HCT116 (cell line): Measurements from ENCODE around the gene MATCAP1. TPM values are rescaled to one million over a fixed set of nuclear protein-coding genes. Genes with fewer than 3 reads are reported as not detected.

Experiments
- ATAC-seq: fragments of 200-7000 bp; cut with Tn5 transposase; 2 replicates; pipeline ENCODE4 v1.9.1; 2020; ENCODE audit warnings: mild to moderate bottlenecking, moderate library complexity
- BruUV-seq: library from RNA; stranded (reverse); fragments of 400-500 nt; replicated peaks from 2 replicates; lab custom pipeline; 2021; lab: Mats Ljungman, UMichigan
- CTCF ChIA-PET: fragments of 300-600 bp; sonication (Branson Sonifier 250); formaldehyde crosslinking; loops from one replicate; lab custom pipeline; 2021; ENCODE audit warnings: antibody characterized with exemption; lab: Charles Lee
- POLR2A ChIA-PET: fragments of 300-600, 350-600 bp; sonication (Branson Sonifier 250); formaldehyde crosslinking; loops from one replicate; lab custom pipeline; 2021; ENCODE audit warnings: antibody characterized with exemption; lab: Charles Lee
- RAD21 ChIA-PET, 2 experiments: fragments of 300-600 bp; sonication (Branson Sonifier 250); formaldehyde crosslinking; loops; one replicate each; lab custom pipeline; 2023; ENCODE audit warnings: low total read pairs in 2 of 2; ENCODE audit not compliant: uncharacterized antibody in 2 of 2, unreplicated experiment in 2 of 2, low non-redundant PET in 1 of 2; lab: Charles Lee
- DNase-seq: peaks from one replicate; pipeline ENCODE4 v3.0.0-alpha.2; 2010; ENCODE audit warnings: low read depth, low spot score
- H2AFZ ChIP-seq: fragments of 200-600 bp; shearing (Covaris generic), sonication (generic); 2 replicates; pipeline ENCODE4 v1.6.1; 2017; ENCODE audit warnings: low read depth, mixed run types, mixed read lengths, antibody characterized with exemption, low read length; ENCODE audit not compliant: poor library complexity, severe bottlenecking
- H3K27ac ChIP-seq: 2 replicates; pipeline ENCODE4 v1.5.1; 2012; ENCODE audit warnings: low read depth, low read length
- H3K27me3 ChIP-seq: fragments of 200-600 bp; sonication (generic); 2 replicates; pipeline ENCODE4 v1.6.1; 2016; ENCODE audit warnings: mixed run types, low read length, mixed read lengths; ENCODE audit not compliant: insufficient read depth
- H3K36me3 ChIP-seq, 2 experiments: fragments of 200-500 bp in 1 of 2; fragments of 200-600 bp in 1 of 2; sonication (Bioruptor generic) in 1 of 2; sonication (generic) in 1 of 2; 2 replicates each; pipeline versions ENCODE4 v1.5.1 to v1.6.1; 2014 to 2016; ENCODE audit warnings: low read length in 2 of 2, inconsistent platforms in 1 of 2, mixed read lengths in 1 of 2, mixed run types in 1 of 2; ENCODE audit not compliant: insufficient read depth in 2 of 2, control insufficient read depth in 1 of 2
- H3K4me1 ChIP-seq, 2 experiments: fragments of 200-600 bp in 1 of 2; sonication (generic) in 1 of 2; 2 replicates each; pipeline versions ENCODE4 v1.5.1 to v1.6.1; 2012 to 2017; ENCODE audit warnings: low read length in 2 of 2, inconsistent platforms in 1 of 2, mild to moderate bottlenecking in 1 of 2, mixed read lengths in 1 of 2, mixed run types in 1 of 2, moderate library complexity in 1 of 2; ENCODE audit not compliant: insufficient read depth in 2 of 2, control insufficient read depth in 1 of 2
- H3K4me2 ChIP-seq: fragments of 200-600 bp; sonication (generic); 2 replicates; pipeline ENCODE4 v1.6.1; 2017; ENCODE audit warnings: mixed run types, low read length, mixed read lengths
- H3K4me3 ChIP-seq, 2 experiments: fragments of 200-600 bp in 1 of 2; sonication (generic) in 1 of 2; replicated peaks in 1 of 2; 2 replicates each; pipeline ENCODE4 v1.5.1; 2011 to 2016; ENCODE audit warnings: low read length in 2 of 2, control low read depth in 1 of 2, low read depth in 1 of 2, mild to moderate bottlenecking in 1 of 2, mixed read lengths in 1 of 2, mixed run types in 1 of 2
- H3K79me2 ChIP-seq: fragments of 200-600 bp; sonication (generic); 2 replicates; pipeline ENCODE4 v1.6.1; 2017; ENCODE audit warnings: mild to moderate bottlenecking, mixed run types, low read length, moderate library complexity, mixed read lengths; ENCODE audit not compliant: insufficient read depth
- H3K9ac ChIP-seq: fragments of 200-600 bp; sonication (generic); 2 replicates; pipeline ENCODE4 v1.6.1; 2016; ENCODE audit warnings: low read length, mixed read lengths
- H3K9me2 ChIP-seq: fragments of 200-600 bp; sonication (generic), shearing (Covaris generic); 2 replicates; pipeline ENCODE4 v1.6.1; 2017; ENCODE audit warnings: mixed run types, mild to moderate bottlenecking, moderate library complexity; ENCODE audit not compliant: insufficient read depth
- H3K9me3 ChIP-seq, 2 experiments: fragments of 200-500 bp in 1 of 2; fragments of 200-600 bp in 1 of 2; sonication (Bioruptor generic) in 1 of 2; sonication (generic) in 1 of 2; 2 replicates each; pipeline ENCODE4 v1.6.1; 2014 to 2017; ENCODE audit warnings: low read length in 2 of 2, mixed read lengths in 2 of 2, inconsistent platforms in 1 of 2, low read depth in 1 of 2, mild to moderate bottlenecking in 1 of 2, mixed run types in 1 of 2, moderate library complexity in 1 of 2; ENCODE audit not compliant: control insufficient read depth in 1 of 2, insufficient read depth in 1 of 2
- H4K20me1 ChIP-seq: fragments of 200-600 bp; sonication (generic), shearing (Covaris generic); 2 replicates; pipeline ENCODE4 v1.6.1; 2017; ENCODE audit warnings: mixed run types, mild to moderate bottlenecking, moderate library complexity; ENCODE audit not compliant: insufficient read depth
- CBX3 ChIP-seq: IDR thresholded peaks from 2 replicates; pipeline ENCODE4 v1.6.1; 2012; ENCODE audit warnings: low read depth
- EGR1 ChIP-seq: IDR thresholded peaks from 2 replicates; pipeline ENCODE4 v1.6.1; 2012; ENCODE audit warnings: low read depth
- EZH2 ChIP-seq: fragments of 200-600 bp; sonication (generic); IDR thresholded peaks from 2 replicates; pipeline ENCODE4 v1.6.1; 2017; ENCODE audit warnings: antibody characterized with exemption, mixed run types
- EZH2phosphoT487 ChIP-seq: fragments of 200-600 bp; IDR thresholded peaks from 2 replicates; pipeline ENCODE4 v1.6.1; 2018; ENCODE audit warnings: antibody characterized with exemption, borderline replicate concordance
- FOSL1 ChIP-seq: IDR thresholded peaks from 2 replicates; pipeline ENCODE4 v1.6.1; 2012; ENCODE audit warnings: low read depth
- JUND ChIP-seq: IDR thresholded peaks from 2 replicates; pipeline ENCODE4 v1.6.1; 2012
- RAD21 ChIP-seq: IDR thresholded peaks from 2 replicates; pipeline ENCODE4 v1.6.1; 2012; ENCODE audit warnings: low read depth, mild to moderate bottlenecking
- SIN3A ChIP-seq: IDR thresholded peaks from 2 replicates; pipeline ENCODE4 v1.6.1; 2012; ENCODE audit warnings: low read depth
- SP1 ChIP-seq: IDR thresholded peaks from 2 replicates; pipeline ENCODE4 v1.6.1; 2012; ENCODE audit warnings: low read depth
- SRF ChIP-seq: IDR thresholded peaks from 2 replicates; pipeline ENCODE4 v1.6.1; 2012; ENCODE audit warnings: low read depth
- TCF7L2 ChIP-seq: IDR thresholded peaks from 2 replicates; pipeline ENCODE4 v1.7.0; 2011; ENCODE audit warnings: borderline replicate concordance, inconsistent platforms; ENCODE audit not compliant: insufficient read depth, insufficient read length; ENCODE audit errors: extremely low read depth
- YY1 ChIP-seq: IDR thresholded peaks from 2 replicates; pipeline ENCODE4 v1.6.1; 2011; ENCODE audit warnings: low read length, low read depth, moderate library complexity, mild to moderate bottlenecking; ENCODE audit not compliant: insufficient replicate concordance; ENCODE audit errors: extremely low read depth
- ZBTB33 ChIP-seq: IDR thresholded peaks from 2 replicates; pipeline ENCODE4 v1.6.1; 2011; ENCODE audit warnings: mild to moderate bottlenecking, low read length, moderate library complexity; ENCODE audit not compliant: insufficient replicate concordance; ENCODE audit errors: extremely low read depth
- ZFX ChIP-seq: fragments of 450-650 bp; IDR thresholded peaks from 2 replicates; pipeline ENCODE4 v1.6.1; 2017
- intact Hi-C: fragments of 100-400 bp; cut with micrococcal nuclease; formaldehyde crosslinking; loops from 2 replicates; pipeline ENCODE4 v1.10.0; 2022
- total RNA-seq: library from RNA; stranded (reverse); gene quantifications from one replicate; pipeline ENCODE4 v1.2.1, GENCODE V29; 2021; ENCODE audit not compliant: unreplicated experiment
- TF ChIP-seq, protein P1 (sequence below): IDR thresholded peaks from 2 replicates; pipeline ENCODE4 v1.6.1; 2012
- TF ChIP-seq, protein P2 (sequence below), 3 experiments: fragments of 200-600 bp in 1 of 3; sonication (generic) in 1 of 3; IDR thresholded peaks in 2 of 3; conservative IDR thresholded peaks in 1 of 3; 2 replicates each; pipeline ENCODE4 v1.5.1; 2012 to 2017; ENCODE audit warnings: low read depth in 2 of 3, low read length in 2 of 3, antibody characterized with exemption in 1 of 3, borderline replicate concordance in 1 of 3, control low read depth in 1 of 3, mild to moderate bottlenecking in 1 of 3, mixed read lengths in 1 of 3, mixed run types in 1 of 3, moderate library complexity in 1 of 3; ENCODE audit not compliant: insufficient read depth in 1 of 3

MATCAP1 gene
- total RNA-seq, 1 experiment from 2014 or later: 38.7 TPM

DNA sequence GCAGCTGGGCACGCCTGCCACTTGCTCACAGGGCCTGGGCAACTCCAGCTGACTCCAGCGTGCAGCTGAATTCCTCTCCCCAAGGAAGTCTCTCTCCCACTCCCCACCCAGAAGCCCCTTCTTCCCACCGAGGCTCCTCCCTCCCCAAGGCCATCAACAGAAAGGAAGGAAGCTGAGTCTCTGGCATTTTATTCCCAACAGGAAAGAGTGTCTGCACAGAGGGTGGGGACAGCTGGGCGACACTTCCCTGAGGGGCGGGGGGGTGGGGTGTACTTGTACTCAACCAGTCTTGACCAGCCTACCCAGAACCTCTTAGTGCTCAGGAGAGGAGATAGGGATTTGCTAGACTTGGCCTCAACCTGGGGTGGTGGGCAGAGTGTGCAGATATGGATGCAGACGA is 6.3 kb upstream of the MATCAP1 start, which contains the start of gene EXOC3L1:
Gene EXOC3L1, minus strand, starts transcription at position 96 of the 400 bp plus-strand sequence. CDS start 460 bp downstream, outside the sequence.
- no peak within 1 kb of the TSS for H2AFZ ChIP-seq
- H3K79me2 ChIP-seq: peaks cover 34% of the 10 kb centered on the region
- no peak within 1 kb of the TSS for H3K9ac ChIP-seq
- H3K9me3 ChIP-seq: no peaks in the 10 kb centered on the region
- H3K27me3 ChIP-seq: no peaks in the 10 kb centered on the region
- H4K20me1 ChIP-seq: no peaks in the 10 kb centered on the region
- no peak for DNase-seq
- no TSS peak for BruUV-seq
- no peak for TF ChIP-seq SIN3A
- no peak for TF ChIP-seq RAD21
- TF ChIP-seq EZH2: no peak
- no peak for TF ChIP-seq ZFX
- TF ChIP-seq JUND: no peak
- TF ChIP-seq EZH2phosphoT487: no peak
- no peak for TF ChIP-seq CBX3
- no peak for TF ChIP-seq SP1
- TF ChIP-seq EGR1: no peak
- TF ChIP-seq, all 23 proteins: peak for 0
- no peak within 1 kb of the TSS for H3K4me2 ChIP-seq
- peaks cover 11 to 20% of the 10 kb centered on the region in 2 experiments; a peak in 3 of 4 replicates for H3K36me3 ChIP-seq
- H3K27ac ChIP-seq: no peak within 1 kb of the TSS
- ChIA-PET POLR2A (no interaction called here), RAD21 (no interaction called here), CTCF (no interaction called here)
- ATAC-seq: no peak
- peaks cover 11 to 37% of the 10 kb centered on the region in 2 experiments; a peak in 3 of 4 replicates for H3K4me1 ChIP-seq
- no peaks in the 10 kb centered on the region for H3K9me2 ChIP-seq
- H3K4me3 ChIP-seq: no peak within 1 kb of the TSS
- intact Hi-C loops: no loop called here

- H3K4me1 ChIP-seq: peaks cover 16 to 41% of the 10 kb centered on the region in 2 experiments; a peak in 3 of 4 replicates
- ChIA-PET CTCF (interaction anchor here (0.9 kb wide), 1 partner anchor 10 kb away, joined by 5 read pairs; no protein-coding TSS in a partner anchor), POLR2A (no interaction called here)
- TF ChIP-seq ZFX: no peak
- no peak for TF ChIP-seq YY1
- TF ChIP-seq RAD21: no peak
- no peak for TF ChIP-seq SP1
- TF ChIP-seq TCF7L2: no peak
- no peak for TF ChIP-seq SIN3A
- no peak for TF ChIP-seq EZH2phosphoT487
- TF ChIP-seq FOSL1: no peak
- no peak for TF ChIP-seq CBX3
- TF ChIP-seq EGR1: no peak
- TF ChIP-seq ZBTB33: no peak
- TF ChIP-seq, protein P1, sequence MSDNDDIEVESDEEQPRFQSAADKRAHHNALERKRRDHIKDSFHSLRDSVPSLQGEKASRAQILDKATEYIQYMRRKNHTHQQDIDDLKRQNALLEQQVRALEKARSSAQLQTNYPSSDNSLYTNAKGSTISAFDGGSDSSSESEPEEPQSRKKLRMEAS: no peak
- no peak for TF ChIP-seq JUND
- no peak for TF ChIP-seq EZH2
- TF ChIP-seq, protein P2, sequence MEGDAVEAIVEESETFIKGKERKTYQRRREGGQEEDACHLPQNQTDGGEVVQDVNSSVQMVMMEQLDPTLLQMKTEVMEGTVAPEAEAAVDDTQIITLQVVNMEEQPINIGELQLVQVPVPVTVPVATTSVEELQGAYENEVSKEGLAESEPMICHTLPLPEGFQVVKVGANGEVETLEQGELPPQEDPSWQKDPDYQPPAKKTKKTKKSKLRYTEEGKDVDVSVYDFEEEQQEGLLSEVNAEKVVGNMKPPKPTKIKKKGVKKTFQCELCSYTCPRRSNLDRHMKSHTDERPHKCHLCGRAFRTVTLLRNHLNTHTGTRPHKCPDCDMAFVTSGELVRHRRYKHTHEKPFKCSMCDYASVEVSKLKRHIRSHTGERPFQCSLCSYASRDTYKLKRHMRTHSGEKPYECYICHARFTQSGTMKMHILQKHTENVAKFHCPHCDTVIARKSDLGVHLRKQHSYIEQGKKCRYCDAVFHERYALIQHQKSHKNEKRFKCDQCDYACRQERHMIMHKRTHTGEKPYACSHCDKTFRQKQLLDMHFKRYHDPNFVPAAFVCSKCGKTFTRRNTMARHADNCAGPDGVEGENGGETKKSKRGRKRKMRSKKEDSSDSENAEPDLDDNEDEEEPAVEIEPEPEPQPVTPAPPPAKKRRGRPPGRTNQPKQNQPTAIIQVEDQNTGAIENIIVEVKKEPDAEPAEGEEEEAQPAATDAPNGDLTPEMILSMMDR (IDR thresholded peaks at IDR 0.05 in 2 of 3, conservative IDR thresholded peaks at IDR 0.05 in 1 of 3; ENCODE audit: borderline replicate concordance in 1 of 3, insufficient read depth in 1 of 3, low read depth in 2 of 3, low read length in 2 of 3): no peak
- no peak for TF ChIP-seq SRF
Observed at GRCh38 chr16:67188798-67189197, 5.0 kb upstream of the MATCAP1 start.

More at GRCh38 chr16:67188798-67189197, 5.0 kb upstream of the MATCAP1 start:
- Histone ChIP-seq H3K79me2 (peaks cover 22% of the 10 kb centered on the region), H3K9ac (no peak overlapping the region), H4K20me1 (no peaks in the 10 kb centered on the region), H3K27ac (no peak overlapping the region), H2AFZ (no peak overlapping the region), H3K9me2 (no peaks in the 10 kb centered on the region), H3K4me3 (no peak overlapping the region), H3K27me3 (no peaks in the 10 kb centered on the region), H3K36me3 (peaks cover 0 to 8% of the 10 kb centered on the region in 2 experiments; a peak in 2 of 4 replicates), H3K4me2 (no peak overlapping the region), H3K9me3 (no peaks in the 10 kb centered on the region)
- RAD21 ChIA-PET: no interaction called here
- no peak for DNase-seq
- BruUV-seq: no TSS peak
- ATAC-seq: no peak
- intact Hi-C loops: no loop called here
